Cardiac fibroblast (primary cell): ENCODE results near the gene KLHDC4.
"Not testable (repeated sequence)": the region's sequence is repeated elsewhere in the genome, so short reads cannot be mapped to it uniquely, and the experiment has no call there.

Experiments
- DNase-seq, 2 donors: peaks; one replicate each; pipeline versions ENCODE4 v3.0.0 to v3.0.0-alpha.2; 2010; ENCODE audit warnings: low read depth in 2 of 2
- H3K4me3 ChIP-seq, 2 donors: replicated peaks in 1 of 2; 1 replicate in 1 of 2; 2 replicates in 1 of 2; pipeline ENCODE4 v1.5.1; 2011; ENCODE audit warnings: low read depth in 2 of 2, low read length in 2 of 2, mild to moderate bottlenecking in 2 of 2, moderate library complexity in 1 of 2
- TF ChIP-seq, protein P1 (sequence below): IDR thresholded peaks from one replicate; pipeline ENCODE4 v1.5.1; 2011; ENCODE audit warnings: low read depth, mild to moderate bottlenecking, low read length, inconsistent platforms

The KLHDC4 gene

DNA sequence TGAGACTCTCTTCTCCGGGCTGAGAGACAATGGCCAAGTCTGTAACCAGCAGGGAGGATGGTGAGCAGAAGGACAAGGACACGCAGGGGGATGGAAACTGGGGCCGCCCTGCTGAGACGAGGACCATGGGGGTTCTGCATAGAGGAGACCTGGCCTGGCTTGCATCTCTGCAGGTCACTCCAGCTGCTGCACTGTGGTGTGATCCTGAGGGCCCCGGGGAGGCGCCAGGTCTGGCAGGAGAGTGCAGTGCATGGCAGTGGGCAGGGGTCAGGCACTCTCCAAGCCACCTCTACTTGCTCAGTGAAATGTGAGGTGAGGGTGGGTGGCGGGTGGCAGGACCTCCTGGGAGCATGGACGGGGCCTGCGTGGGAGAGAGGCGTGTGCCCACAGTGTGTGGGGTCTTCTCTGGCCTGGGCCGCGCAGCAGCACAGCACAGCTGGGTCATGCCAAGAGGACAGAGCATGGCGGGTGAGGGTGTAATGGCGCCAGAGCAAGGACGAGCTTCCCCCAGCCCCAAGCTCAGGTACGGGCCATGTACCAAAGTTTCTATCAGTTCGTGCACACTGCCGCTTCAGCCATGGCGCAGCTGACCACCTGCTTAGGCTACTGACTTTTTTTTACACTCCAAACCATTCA lies 43.1 kb downstream of the KLHDC4 start:
- TF ChIP-seq, protein P1, sequence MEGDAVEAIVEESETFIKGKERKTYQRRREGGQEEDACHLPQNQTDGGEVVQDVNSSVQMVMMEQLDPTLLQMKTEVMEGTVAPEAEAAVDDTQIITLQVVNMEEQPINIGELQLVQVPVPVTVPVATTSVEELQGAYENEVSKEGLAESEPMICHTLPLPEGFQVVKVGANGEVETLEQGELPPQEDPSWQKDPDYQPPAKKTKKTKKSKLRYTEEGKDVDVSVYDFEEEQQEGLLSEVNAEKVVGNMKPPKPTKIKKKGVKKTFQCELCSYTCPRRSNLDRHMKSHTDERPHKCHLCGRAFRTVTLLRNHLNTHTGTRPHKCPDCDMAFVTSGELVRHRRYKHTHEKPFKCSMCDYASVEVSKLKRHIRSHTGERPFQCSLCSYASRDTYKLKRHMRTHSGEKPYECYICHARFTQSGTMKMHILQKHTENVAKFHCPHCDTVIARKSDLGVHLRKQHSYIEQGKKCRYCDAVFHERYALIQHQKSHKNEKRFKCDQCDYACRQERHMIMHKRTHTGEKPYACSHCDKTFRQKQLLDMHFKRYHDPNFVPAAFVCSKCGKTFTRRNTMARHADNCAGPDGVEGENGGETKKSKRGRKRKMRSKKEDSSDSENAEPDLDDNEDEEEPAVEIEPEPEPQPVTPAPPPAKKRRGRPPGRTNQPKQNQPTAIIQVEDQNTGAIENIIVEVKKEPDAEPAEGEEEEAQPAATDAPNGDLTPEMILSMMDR: no peak
- no peak overlapping the region for H3K4me3 ChIP-seq
- DNase-seq: no peak

DNA sequence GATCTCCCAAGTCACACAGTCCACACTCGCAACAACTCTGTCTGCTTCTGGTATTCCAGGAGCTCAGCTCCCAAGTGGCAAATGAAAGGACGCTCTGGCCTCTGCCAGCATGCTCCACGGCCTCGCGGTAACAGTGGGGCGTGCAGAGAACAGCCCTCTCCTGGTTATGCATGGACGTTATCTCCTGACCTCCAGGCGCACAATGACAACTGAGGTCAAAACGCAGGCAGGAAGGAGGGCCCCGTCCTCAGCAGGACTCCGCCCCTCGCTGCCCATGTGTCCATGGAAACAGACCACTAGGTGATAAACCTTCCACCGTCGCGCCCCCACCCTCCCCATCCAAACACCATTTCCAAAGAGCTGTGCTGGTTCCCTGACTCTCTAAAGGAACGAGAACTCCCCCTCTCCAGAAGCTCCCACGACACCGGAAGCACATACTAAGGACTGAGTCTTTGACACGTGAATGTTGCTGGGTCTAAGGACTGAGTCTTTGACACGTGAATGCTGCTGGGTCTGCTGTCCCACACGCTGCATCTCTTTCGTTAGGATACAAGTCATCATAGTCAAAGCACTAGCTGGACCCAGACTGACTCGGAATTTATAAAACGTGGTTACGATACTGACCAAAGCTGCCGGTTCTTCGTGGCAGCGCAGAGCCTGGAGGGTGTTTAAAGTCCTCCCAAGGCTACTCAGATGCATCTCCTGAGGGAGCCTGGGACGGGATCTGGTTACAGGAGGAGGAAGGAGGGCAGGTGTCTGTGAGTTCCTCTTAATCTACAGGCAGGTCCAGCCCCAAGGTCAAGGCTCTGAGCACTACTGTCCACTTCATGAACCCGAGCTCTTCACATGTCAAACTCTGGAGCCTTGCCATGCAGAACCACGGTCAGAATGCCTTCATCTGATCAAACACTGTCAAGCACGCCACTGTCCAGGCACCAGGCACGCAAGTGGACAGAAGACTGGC lies 43.9 kb downstream of the KLHDC4 start:
- TF ChIP-seq, protein P1: no peak
- no peak for DNase-seq

DNA sequence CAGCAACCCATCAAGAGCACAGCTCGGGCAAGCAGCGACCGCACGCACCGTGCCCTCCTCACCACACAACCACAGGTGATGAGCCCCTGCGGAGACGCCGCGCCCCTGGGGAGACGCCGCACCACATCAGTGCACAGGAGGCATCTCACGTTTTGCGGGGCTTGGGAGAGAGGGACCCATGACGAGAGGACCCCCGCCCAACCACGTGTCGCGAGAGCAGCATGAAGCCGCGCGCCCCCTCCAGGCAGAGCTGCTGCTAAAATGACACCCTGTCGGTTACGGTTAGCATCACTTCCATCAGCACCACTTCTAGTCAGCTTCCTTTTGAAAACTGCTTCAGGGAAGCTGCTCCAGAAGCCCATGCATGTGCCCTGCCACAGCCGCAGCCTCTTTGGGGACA lies 45.3 kb downstream of the KLHDC4 start:
- DNase-seq: no peak
- no peak overlapping the region for H3K4me3 ChIP-seq
- TF ChIP-seq, protein P1: no peak

More for the DNA sequence above, 43.9 kb downstream of the KLHDC4 start:
- no peak overlapping the region for H3K4me3 ChIP-seq

DNA sequence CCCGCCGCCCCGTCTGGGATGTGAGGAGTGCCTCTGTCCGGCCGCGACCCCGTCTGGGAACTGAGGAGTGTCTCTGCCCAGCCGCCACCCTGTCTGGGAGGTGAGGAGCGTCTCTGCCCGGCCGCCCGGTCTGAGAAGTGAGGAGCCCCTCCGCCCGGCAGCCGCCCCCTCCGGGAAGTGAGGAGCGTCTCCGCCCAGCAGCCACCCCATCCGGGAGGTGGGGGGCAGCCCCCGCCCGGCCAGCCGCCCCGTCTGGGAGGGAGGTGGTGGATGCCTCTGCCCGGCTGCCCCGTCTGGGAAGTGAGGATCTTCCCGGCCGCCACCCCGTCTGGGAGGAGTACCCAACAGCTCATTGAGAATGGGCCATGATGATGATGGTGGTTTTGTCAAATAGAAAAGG lies 47.0 kb downstream of the KLHDC4 start:
- H3K4me3 ChIP-seq, DNase-seq: not testable (repeated sequence)

DNA sequence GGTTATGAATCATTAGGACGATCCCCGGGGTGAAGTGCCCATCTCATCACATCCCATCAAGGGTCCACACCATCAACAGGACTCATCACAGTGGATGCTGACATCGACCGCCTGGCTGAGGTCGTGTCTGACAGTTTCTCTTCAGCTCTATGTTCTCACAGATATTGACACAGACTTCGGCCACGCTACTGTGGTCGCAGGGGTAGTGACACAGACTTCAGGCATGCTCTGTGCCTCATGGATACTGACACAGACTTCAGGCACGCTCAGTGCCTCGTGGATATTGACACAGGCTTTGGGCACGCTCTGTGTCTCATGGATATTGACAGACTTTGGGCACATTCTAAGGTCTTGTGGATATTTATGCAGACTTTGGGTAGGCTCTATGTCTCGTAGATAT lies 50.1 kb downstream of the KLHDC4 start:
- TF ChIP-seq, protein P1: no peak
- no peak overlapping the region for H3K4me3 ChIP-seq
- DNase-seq: peak in 1 of 2 donors; percentile 15

DNA sequence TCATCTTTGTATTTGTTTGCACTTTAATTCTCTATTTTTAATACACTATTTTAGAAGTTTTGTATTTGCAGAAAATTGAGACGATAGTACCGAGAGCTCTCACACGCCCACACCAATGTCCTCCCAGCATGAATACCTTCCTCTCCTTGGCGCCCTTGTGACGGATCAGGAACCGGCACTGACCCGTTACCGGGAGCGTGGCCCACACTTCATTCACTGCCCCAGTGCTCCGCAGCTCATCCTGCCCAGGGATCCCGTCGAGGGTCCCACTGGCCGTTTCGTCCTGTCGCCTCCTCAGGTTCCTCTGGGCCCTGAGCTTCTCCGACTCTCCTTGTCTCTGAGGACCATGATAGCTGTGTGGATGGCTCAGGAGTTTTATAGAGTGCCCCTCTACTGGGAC lies 50.6 kb downstream of the KLHDC4 start:
- no peak overlapping the region for H3K4me3 ChIP-seq
- DNase-seq: no peak
- TF ChIP-seq, protein P1: no peak
